GM21447 (cell line): Measurements from ENCODE around the gene KLHL11.

Experiments used
- ATAC-seq: cut with Tn5 transposase; IDR thresholded peaks from one replicate; pipeline ENCODE4 v1.9.1; 2021; ENCODE audit not compliant: unreplicated experiment

The KLHL11 gene, protein sequence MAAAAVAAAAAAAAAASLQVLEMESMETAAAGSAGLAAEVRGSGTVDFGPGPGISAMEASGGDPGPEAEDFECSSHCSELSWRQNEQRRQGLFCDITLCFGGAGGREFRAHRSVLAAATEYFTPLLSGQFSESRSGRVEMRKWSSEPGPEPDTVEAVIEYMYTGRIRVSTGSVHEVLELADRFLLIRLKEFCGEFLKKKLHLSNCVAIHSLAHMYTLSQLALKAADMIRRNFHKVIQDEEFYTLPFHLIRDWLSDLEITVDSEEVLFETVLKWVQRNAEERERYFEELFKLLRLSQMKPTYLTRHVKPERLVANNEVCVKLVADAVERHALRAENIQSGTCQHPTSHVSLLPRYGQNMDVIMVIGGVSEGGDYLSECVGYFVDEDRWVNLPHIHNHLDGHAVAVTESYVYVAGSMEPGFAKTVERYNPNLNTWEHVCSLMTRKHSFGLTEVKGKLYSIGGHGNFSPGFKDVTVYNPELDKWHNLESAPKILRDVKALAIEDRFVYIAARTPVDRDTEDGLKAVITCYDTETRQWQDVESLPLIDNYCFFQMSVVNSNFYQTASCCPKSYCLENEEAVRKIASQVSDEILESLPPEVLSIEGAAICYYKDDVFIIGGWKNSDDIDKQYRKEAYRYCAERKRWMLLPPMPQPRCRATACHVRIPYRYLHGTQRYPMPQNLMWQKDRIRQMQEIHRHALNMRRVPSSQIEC

DNA sequence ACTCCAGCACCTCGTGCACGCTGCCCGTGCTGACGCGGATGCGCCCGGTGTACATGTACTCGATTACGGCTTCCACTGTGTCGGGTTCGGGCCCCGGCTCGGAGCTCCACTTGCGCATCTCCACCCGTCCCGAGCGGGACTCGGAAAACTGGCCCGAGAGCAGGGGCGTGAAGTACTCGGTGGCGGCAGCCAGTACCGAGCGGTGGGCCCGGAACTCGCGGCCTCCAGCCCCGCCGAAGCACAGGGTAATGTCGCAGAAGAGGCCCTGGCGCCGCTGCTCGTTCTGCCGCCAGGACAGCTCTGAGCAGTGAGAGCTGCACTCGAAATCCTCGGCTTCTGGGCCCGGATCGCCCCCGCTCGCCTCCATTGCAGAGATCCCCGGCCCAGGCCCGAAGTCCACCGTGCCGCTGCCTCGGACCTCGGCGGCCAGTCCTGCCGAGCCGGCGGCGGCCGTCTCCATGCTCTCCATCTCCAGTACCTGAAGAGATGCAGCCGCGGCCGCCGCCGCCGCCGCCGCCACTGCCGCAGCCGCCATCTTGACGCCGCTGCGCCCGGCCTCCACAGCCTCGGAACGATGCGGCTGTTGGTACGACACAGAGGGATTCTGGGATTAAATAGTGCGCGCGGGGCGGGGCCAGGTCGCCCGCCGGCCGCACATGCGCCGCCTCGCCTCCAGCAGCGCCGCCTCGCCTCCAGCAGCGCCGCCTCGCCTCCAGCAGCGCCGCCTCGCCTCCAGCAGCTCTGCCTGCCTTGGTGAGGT is at the start of gene KLHL11:
TSS of gene KLHL11 (minus strand) at position 588 of the 760 bp plus-strand sequence. CDS start at position 535, 53 bp downstream.
- peak; percentile 93 for ATAC-seq

DNA sequence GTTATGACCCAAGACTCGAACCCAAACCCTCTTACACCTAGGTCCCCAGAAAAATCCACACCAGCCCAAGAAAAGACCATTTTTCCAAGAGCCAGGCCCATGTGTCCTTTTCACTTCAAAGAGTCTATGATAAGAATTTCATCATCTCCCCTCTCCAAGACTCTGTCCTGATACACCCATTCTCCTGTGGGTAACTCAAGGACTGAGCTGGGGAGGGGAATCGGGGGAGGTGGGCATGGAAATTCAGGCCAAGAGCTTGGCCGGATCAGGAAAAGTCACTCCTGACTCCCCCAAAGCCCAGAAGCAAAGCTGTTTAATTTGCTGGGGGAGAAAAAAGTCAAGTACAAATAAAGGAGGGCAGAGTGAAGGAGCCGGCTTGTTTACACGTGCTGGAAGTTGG is 49.8 kb upstream of the KLHL11 start:
- no peak for ATAC-seq

DNA sequence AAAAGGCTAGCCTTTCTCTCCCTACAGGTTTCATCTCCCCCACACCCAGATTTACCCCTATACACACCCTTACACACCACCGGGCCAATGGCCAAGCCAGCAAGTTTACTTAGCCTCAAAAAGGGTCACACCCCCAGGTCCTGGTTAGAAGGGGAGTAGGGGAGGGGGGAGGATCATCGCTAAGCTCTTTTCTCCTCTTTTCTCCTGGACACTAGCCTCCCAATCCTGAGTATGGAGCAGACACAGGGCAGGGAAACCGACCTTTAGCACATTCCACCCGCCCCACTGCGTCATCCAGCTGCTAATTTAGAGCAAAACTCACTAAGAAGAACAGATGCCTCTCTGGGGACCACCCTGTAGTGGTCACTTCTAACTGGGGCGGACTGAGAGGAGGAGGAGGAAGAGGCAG is 49.1 kb upstream of the KLHL11 start:
- ATAC-seq, result no peak

DNA sequence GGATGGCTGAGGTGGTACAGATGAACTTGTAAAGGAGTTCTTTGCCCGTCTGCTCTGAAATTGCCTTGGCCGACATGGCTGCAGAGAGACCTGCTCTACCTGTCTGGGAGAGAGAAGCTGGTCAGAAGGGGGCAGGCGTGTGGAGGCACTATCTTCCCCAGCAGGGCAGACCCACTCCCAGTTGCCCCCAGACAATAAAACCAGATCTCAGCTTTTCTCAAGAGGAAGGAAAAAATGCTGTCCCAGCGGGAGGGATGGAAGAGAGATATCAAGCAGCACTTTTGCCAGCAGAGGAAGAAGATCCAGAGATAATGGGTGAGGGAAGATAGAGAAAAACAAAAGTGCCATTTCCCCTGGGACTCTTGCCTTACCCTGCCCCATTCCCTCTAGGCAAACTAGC is 48.6 kb upstream of the KLHL11 start:
- ATAC-seq, result no peak

DNA sequence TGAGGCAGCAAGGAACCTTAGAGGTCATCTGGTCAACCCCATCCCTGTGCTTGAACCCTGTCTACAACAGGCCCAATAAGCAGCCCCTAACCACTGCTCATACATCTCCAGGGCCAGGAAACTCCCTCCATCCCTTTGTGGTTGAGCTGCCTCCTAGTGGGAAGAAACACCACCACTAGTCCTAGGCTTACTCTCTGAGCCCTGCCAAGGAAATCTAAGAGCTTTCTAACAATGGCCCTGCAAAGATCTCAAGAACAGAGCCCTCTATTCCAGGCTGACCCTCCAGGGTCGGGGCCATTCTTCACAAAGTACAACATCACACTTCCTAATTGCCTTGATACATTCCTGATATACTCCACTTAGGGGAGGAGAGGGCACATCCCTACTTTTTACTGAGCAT is 47.7 kb upstream of the KLHL11 start:
- no peak for ATAC-seq

DNA sequence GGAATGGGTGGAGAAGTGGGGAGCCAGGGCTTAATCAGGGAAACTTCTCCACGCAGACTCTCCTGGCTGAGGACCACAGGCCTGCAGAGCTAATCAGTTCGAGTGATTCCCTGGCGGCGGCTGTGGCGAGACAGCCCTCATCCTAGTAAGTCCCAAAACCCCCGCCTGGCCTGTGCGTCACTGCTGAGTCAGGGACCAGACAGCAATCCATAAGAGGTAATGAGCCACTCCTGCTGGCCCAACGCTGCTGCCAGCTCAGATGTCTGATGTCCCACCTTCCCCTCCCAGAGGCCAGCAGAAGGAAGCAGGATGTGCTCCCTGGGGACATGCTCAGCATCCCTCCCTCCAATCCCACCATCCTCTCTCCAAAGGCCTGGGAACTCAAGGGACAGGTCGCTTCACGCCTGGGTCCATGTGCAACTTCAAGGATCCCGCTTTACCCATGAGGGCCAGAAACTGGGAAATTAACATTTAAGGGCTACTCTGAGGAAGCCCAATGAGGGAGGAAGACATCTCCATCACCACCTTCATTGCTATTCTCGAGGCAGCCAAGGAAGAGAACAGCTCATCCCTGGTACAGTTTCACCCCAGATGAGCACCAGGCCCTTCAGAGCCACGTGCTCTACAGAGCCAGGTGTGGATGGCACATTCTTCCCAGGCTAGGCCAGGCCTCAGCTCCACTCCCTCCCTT is 45.6 kb upstream of the KLHL11 start:
- no peak for ATAC-seq

DNA sequence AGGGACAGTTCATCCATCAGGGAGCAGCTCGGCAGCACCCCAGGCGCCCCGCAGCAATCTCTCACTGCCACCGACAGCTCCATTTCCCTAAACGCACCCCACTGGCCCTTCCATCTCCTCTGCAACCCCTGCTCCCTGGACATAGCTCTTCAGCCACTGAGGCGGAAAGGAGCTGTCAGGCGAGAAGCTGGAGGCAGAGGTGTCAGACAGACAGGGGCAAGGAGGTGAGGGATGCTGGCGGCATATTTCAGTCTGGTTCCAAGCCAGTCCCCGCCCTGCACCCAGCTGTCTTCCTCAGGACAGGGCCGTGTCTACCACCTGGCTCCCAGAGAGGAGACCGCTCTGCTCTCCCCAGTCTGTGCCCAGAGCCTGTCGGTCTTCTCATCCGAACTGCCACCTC is 43.9 kb upstream of the KLHL11 start:
- no peak for ATAC-seq

DNA sequence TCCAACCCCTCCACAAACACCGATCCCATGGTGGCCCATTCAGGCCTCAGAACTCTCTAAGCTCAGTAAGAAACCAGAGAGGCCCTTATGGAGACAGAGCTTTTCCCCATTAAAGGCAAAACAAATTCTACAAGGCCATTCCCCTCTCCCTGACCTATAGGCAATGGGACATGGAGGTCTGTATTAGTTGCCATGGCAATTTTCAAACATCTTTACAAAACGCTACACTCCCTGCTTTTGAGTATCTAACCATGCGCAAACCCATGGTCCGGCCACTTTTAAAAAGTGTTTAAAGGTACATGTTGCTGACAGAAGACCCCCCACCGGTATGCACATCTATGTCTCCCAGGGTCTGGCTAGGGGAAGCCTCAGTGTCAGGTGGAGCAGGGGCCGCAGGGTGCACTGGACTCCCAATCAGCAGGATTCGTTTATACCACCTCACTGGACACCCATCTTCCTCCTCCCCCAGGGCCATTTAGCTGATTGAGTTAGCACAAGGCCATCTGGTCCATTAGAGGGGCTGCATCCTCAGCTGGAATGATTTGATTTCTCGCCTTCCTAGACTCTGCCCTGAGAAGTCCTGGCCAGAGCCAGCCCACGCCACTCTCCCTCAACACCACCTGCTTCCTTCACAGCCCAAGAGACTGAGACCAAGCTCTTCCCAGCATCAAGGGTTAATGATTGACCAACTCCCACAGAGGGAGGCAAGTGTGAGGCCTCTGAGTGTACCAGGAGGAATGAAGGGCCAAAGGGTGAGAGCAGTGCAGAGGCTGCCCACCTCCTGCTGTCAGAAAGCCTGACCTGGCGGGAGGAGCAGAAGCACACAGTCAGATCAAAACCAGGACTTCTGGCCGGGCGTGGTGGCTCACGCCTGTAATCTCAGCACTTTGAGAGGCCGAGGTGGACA is 42.7 kb upstream of the KLHL11 start:
- no peak for ATAC-seq

DNA sequence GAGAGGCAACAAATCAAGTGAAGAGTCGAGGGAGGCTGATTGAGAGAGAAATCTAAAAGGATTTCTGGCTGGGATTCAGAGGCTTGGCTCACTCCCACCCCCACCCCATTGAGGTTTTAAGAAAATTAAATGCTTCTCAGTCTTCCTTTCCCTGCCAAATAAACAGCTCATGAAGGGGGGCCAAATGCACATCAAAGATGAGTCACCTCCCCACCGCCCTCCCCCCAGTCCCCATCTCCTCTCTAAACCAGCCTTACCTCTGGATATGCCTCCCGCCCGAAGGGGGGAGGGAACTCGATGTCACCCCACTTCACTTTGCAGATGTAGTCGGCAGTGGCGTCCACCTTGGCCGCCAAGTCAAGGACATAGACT is 41.9 kb upstream of the KLHL11 start:
- ATAC-seq, result no peak

DNA sequence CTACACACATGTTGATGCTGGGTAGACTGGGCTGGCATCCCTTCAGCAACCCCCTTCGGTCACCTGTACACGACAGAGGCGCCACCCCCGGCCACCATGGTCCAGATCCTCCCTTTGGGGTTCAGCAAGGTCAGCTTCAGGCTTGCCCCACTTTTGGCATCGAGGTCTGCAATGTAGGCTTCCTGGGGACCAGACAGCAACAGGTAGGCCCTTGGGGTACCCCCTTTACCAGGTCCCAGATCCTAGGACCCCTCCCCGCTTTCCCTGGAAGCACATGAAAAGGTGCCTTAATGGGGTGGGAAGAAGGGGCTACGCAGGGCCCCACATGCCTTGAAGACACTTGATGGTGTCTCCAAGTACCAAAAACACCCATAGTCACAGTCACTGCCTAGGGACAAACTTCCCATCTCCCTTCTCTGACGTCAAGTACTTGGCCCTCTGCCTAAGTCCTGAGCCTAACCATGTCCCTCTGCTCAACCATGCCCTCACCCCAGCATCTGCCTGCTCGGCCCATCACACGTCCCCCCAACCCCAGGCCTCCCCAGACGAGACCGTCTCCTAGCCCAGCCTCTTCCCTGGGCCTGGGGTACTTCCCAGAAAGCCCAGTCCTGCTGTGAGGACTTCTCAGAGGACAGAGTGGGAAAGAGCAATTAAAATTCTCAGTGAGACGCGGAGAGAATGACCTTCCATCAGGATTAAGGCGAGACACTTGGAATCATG is 41.4 kb upstream of the KLHL11 start:
- ATAC-seq, result no peak

DNA sequence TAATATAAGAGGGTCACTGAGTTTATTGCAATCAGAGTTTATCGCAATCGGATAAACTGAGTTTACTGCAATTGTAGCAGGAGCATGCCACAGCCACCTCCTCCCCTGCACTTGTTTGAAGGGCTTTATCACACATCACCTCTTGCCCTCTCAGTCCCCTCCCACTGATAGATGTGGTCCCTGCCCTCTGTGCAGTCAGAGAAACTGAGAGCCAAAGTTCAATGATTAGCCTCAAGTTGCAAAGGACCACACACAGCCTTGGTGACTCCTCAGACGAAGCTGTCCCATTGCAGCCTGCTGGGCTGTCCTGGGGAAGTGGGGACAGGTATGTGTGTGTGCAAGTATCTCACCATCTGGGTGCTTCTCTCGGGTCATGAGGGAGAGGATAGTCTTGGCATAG is 39.9 kb upstream of the KLHL11 start:
- ATAC-seq, result no peak

DNA sequence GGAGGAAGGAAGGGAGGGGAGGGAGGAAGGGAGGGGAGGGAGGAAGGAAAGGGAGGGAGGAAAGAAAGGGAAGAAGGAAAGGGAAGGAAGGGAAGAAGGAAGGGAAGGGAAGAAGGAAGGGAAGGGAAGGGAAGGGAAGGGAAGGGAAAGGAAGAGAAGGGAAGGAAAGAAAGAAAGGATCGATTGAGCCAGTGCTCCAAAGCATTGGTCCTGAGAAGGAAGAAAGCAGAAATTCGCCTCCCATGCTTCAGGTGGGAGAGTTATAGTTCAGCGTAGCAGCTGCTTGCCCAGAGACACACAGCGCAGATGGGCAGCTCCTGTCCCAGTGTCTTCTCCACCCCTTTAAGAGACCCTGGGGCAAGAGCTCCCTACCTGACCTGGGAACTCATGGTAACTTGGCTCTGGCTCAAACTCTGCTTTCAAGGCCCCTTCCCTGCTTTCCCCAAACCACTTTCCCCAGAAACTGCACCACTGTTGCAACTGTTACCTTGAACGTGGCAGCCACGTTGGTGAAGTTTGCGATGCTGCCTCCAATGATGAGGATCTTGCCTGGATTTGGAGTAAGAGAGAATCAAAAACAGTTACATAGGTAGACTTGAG is 39.1 kb upstream of the KLHL11 start:
- no peak for ATAC-seq

DNA sequence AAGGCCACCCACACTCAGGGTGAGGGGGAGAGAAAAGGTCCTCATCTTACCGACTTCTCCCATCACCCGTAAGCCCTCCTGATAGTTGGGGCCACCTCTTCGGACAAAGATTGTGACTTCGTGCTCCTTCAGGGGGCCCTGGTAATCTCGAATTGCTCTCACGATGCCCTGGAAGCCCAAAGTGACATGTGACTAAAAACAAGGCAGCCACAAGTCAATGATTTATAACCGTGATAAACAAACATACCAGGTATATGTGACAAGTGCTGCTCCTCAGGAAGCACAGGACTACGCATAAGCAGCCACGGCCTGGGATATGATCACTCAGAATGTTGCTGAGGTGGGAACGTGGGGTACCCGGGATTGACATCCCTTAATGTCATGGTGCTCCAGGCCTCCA is 36.4 kb upstream of the KLHL11 start:
- no peak for ATAC-seq

DNA sequence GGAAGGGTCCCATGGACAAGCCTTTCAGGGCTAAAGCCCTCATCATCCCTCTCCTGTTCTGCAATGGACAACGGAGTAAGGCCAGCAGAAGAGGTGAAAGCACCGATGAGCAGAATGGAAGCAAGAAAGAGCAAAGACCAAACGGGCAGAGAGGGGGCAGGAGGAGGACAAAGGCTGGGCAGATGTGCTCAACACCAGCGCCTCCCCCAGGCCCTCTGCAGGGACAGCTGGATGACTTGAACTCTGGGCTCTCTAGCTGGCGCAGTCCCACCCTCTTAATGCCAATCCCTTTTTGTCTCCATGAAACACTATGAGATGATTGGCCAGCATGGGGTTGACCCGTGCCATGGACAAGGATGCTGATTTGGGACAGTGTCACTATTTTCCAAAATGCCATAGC is 31.5 kb upstream of the KLHL11 start:
- ATAC-seq, result no peak

DNA sequence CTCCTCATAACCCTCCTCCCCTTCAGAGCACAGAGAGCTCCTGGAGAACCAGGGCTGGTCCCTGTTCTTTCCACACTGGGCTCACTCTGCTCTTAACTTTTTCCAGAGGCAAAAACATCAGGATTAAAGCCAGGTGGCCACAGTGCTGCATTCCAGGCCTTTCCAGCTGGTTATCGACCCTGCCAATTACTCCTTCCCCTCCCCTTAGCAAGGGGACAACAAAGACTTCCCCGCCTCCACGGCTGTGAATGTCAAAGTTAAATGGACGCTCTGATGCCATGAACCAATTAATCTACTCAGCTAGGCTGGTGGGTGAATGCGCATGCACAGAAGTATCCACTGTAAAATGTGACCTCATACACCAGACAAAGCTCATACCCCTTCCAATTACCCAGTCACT is 30.4 kb upstream of the KLHL11 start:
- ATAC-seq, result no peak

DNA sequence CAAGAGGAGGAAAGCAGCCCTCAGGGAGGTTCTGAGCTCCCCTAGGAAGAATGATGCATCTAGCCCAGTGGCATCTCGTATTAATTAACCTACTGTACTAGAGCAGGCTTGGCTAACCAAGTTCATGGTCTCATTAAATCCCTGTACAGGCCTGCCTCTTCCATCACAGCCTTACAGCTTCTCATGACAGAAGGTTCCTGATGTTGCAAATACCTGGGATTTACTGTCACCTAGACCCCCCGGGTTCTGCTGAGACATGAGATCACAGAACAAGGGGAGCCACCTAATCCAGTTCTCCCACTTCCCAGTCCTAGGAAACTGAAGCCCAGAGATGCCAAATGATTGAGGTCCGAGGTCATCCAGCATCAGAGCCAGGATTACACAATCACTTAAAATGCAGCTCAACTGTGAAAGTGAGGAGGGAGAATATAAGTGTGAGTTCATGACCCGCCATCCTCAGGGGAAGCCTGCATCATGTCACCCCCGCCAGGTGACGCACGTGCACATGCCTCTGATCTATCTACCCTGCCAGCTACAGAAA is 29.6 kb upstream of the KLHL11 start:
- ATAC-seq, result no peak

DNA sequence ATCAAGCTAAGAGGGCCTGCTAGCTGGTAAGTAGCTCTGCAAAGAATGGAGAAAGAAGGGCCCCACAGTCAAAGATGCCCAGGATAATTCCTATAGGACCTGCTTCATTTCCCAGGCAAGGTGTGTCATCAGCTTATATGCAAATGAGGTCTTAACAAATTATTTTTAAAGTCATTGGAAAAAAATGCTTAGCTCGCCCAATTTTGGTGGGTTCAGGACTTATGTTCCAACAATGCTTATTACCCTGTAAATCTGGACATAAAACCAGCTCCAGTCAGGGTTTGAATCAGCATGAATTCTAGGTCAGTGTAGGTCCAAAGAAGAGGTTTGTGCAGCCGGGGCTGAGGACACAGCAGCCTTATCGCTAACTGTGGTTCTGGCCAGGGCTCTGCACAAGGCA is 28.2 kb upstream of the KLHL11 start:
- ATAC-seq, result no peak

DNA sequence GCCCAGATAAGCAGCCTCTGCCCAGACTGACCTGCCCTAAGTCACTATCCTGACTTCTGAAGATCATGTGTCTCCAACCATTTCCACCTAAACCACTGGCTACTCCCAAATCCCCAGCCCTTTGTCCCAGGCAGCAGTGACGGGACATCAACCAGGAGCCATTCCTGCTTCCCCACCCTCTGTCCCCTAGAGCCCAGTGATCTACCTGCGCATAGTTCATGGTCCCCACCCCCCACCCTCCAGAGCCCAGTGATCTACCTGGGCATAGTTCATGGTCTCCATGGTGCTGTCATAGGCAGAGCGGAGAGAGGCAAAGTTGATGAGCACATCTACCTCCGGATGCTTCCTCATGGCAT is 26.8 kb upstream of the KLHL11 start:
- ATAC-seq, result no peak
